ENCODE results near the gene RASA2.

- TF ChIP-seq, protein P1, sequence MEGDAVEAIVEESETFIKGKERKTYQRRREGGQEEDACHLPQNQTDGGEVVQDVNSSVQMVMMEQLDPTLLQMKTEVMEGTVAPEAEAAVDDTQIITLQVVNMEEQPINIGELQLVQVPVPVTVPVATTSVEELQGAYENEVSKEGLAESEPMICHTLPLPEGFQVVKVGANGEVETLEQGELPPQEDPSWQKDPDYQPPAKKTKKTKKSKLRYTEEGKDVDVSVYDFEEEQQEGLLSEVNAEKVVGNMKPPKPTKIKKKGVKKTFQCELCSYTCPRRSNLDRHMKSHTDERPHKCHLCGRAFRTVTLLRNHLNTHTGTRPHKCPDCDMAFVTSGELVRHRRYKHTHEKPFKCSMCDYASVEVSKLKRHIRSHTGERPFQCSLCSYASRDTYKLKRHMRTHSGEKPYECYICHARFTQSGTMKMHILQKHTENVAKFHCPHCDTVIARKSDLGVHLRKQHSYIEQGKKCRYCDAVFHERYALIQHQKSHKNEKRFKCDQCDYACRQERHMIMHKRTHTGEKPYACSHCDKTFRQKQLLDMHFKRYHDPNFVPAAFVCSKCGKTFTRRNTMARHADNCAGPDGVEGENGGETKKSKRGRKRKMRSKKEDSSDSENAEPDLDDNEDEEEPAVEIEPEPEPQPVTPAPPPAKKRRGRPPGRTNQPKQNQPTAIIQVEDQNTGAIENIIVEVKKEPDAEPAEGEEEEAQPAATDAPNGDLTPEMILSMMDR (IDR thresholded peaks at IDR 0.05), result no peak
- no peak for TF ChIP-seq ZFX (IDR thresholded peaks at IDR 0.05; ENCODE audit: borderline replicate concordance)
These were observed 65.7 kb downstream of the RASA2 start for GRCh38 chr3:141552440-141552991.

Data from 22Rv1 (cell line).